Rectal smooth muscle tissue (tissue), 1 donor: ENCODE data around the gene CCT3.

Source experiments
- H3K27ac ChIP-seq: one replicate; pipeline ENCODE4 v1.7.0; 2013; ENCODE audit warnings: low read depth, low read length, inconsistent platforms
- H3K27me3 ChIP-seq: one replicate; pipeline ENCODE4 v1.7.0; 2013; ENCODE audit warnings: low read length; ENCODE audit not compliant: control insufficient read depth, insufficient read depth
- H3K36me3 ChIP-seq: one replicate; pipeline ENCODE4 v1.7.0; 2013; ENCODE audit warnings: low read length; ENCODE audit not compliant: control insufficient read depth, insufficient read depth
- H3K4me1 ChIP-seq: one replicate; pipeline ENCODE4 v1.7.0; 2013; ENCODE audit warnings: low read length; ENCODE audit not compliant: control insufficient read depth, insufficient read depth
- H3K4me3 ChIP-seq: one replicate; pipeline ENCODE4 v1.7.0; 2013; ENCODE audit warnings: low read length
- H3K9ac ChIP-seq: one replicate; pipeline ENCODE4 v1.7.0; 2013; ENCODE audit warnings: low read length

CCT3 gene

DNA sequence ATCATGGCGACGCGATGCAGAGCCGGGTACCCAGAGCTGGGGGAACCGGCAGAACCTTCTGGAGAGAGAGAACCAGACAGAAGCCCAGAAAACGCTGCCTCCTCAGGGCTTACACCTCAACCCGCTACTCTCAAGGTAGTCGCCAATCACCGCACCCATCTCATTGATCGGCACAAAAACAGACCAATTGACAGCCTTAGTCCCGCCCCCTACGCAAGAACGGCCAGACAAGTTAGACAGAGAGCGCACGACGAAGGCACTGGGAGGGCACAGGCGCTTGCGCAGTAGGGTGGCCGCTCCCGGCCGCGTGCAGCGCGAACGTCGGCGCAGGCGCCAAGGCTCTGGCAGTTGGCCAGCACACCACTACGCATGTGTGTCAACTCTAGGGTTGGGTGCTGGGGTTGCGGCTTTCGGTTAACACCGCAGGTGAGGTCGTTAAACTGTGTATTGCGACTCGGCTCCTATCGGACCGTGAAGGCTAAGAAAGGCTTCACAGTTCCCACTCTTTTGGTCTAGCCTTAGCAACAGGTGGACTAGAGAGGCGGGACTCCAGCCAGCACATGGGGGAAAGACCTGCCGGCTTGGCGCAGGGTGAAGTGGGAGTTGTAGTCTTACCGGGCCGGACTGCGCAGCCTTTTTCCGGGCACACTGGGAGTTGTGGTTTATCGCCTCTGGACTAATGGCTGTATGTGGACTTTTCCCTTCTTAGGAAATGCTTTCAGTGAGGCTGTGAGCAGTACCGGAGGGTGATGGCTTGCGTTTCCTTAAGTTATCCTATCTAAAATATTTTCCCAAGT, at the start of gene CCT3, which contains the start of gene TSACC:
Gene CCT3 (minus strand): TSS at position 113 of the 797 bp plus-strand sequence. CDS start 108 bp downstream, at position 5.
Gene TSACC (plus strand): TSS at position 347 of the 797 bp plus-strand sequence. CDS start 1,232 bp downstream, outside the sequence.
- no peaks in the 10 kb centered on the region for H3K27me3 ChIP-seq

DNA sequence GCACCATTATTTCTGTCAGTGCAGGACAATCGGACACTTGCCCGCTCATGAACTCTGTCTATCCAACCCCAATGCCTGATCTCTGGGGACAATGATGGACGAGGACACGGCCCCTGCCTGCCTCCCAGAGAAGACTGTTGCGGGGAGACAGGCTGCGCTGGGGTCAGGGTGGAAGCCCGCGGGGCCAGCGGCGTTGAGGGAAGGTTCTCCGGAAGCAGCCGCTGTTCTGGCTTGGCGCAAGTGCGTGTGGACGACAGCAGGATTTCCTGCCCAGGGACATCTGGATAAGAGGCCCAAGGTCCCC, 49.7 kb upstream of the CCT3 start:
- Histone ChIP-seq H3K4me1 (no peaks in the 10 kb centered on the region), H3K9ac (no peak overlapping the region), H3K27me3 (peaks cover 16% of the 10 kb centered on the region)

More for the DNA sequence above, at the start of gene CCT3, which contains the start of gene TSACC:
- Histone ChIP-seq H3K4me3 (peak within 1 kb of the TSS; percentile 100), H3K27ac (peak within 1 kb of the TSS; percentile 74), H3K4me1 (peaks cover 8% of the 10 kb centered on the region), H3K36me3 (peaks cover 7% of the 10 kb centered on the region), H3K9ac (peak within 1 kb of the TSS; percentile 82)

DNA sequence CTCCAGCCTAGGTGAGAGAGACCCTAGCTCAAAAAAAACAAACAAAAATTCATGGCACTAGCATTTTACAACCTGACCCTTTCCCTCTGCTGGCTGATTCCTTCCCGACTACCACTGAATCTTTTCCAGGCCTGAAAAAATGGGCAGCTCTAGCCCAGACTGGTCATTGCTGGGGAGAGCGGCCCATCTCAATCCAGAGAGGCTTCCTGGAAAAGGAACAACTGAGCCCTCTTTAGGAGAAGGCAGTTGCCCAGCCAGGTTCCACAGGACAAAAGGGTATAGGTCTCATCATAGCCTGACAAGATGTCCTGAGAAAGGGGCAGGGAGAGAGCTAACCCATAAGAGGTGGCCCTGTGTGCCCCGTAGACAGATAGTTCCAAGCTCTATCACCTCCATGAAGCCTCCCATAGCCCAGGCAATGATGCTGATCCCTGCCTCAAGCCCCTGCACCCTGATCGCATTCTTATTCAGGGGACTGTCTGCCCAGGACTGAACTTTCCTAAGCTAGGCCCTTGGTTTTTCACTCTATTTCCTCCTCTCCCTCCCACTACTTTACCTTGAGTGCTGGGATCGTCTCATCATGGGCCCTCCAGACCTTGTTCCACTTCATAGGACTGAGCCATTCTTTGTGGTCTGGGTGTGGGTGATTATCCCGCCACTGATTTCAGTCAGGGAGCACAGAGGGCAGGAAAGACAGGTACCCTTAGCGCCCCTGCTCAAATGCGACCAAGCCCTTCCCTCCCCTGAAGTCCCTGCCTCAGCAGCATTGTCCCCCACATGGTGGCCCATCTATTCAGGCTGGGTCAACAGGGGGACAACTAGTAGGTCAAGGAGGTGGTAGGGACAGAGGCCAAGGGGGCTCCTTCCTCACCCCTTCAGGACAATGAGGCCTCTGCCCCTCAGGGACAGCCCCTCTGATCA, 49.1 kb upstream of the CCT3 start:
- peaks cover 16% of the 10 kb centered on the region for H3K27me3 ChIP-seq
- H3K36me3 ChIP-seq: no peaks in the 10 kb centered on the region
- H3K27ac ChIP-seq: no peak overlapping the region
- H3K4me3 ChIP-seq: no peak overlapping the region
- H3K9ac ChIP-seq: no peak overlapping the region
- H3K4me1 ChIP-seq: no peaks in the 10 kb centered on the region

More for the DNA sequence above, 49.7 kb upstream of the CCT3 start:
- H3K27ac ChIP-seq: no peak overlapping the region
- no peak overlapping the region for H3K4me3 ChIP-seq
- no peaks in the 10 kb centered on the region for H3K36me3 ChIP-seq

DNA sequence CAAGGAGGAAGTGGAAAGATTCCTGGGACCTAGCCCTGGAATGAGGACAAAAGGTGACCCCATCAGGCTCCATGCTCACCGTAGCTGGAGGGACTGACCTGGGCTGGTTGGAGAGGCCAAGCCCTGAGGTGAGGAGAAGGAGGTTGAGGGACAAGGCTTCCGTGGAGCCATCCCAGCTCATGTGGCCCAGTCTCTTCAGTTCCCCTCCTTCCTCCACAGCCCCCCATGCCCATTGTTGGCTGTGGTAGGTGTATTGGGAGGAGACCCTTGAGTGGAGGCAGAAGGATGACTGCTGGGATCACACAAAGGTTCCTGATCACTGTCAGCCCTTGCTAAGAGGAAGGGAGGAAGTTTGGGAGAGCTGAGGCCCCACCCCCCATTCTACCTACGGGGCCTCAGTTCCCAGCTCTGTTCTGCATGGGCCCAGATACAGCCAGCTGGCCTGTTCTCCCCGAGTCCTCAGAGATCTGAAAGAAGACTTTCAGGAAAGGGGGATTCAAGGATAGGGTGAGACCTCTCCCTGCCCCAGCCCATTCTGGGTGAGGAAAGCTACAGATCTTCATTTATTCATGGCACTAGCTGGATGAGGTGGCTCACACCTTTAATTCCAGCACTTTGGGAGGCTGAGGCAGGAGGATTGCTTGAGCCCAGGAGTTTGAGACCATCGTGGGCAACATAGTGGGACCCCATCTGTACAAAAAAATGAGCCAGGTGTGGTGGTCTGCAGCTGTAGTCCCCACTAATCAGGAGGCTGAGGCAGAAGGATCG, 48.2 kb upstream of the CCT3 start:
- Histone ChIP-seq H3K36me3 (no peaks in the 10 kb centered on the region), H3K27ac (no peak overlapping the region), H3K4me3 (no peak overlapping the region), H3K9ac (no peak overlapping the region), H3K27me3 (peaks cover 14% of the 10 kb centered on the region), H3K4me1 (no peaks in the 10 kb centered on the region)

DNA sequence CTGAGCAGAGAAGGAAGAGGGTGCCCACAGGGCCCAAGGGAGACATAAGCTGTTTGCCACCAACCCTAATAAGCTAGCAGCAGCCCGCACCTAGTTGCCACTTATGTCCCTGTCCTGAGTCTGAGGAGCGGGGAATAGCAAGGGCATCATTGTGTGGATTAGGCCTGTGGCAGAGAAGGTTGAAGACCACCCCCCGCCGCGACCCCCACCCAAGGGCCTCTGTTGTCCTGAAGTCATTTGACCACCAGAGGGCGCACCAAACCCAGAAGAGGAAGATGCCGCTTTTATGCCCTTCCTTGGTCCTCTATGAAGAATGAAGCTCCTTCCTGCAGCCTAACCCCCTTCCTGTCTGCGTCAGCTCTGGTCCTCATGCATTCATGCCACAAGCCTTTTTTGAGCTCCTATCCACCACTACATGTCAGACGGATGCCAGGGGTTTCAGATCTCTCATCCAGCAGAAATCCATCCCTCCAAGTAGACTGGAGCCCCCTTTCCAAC, 47.5 kb upstream of the CCT3 start:
- Histone ChIP-seq H3K9ac (no peak overlapping the region), H3K4me1 (no peaks in the 10 kb centered on the region), H3K27ac (no peak overlapping the region), H3K4me3 (no peak overlapping the region), H3K27me3 (peaks cover 8% of the 10 kb centered on the region), H3K36me3 (no peaks in the 10 kb centered on the region)

DNA sequence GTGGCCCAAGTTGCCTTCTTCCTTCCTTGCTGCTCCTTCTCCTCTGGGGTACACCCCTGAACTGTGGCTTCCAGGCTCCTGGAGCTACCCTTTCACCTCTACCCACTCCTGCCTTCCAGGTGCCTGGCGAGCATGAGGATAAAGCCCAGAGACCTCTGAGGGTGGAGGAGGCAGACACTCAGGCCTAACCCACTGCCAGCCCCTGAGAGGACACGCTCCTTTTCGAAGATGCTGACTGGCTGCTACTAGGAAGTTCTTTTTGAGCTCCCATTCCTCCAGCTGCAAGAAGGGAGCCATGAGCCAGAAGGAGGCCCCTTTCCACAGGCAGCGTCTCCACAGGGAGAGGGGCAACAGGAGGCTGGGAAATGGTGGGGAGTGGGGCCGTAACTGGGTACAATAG, 46.6 kb upstream of the CCT3 start:
- Histone ChIP-seq H3K4me3 (no peak overlapping the region), H3K36me3 (no peaks in the 10 kb centered on the region), H3K9ac (no peak overlapping the region), H3K27ac (no peak overlapping the region), H3K27me3 (peaks cover 8% of the 10 kb centered on the region), H3K4me1 (no peaks in the 10 kb centered on the region)

DNA sequence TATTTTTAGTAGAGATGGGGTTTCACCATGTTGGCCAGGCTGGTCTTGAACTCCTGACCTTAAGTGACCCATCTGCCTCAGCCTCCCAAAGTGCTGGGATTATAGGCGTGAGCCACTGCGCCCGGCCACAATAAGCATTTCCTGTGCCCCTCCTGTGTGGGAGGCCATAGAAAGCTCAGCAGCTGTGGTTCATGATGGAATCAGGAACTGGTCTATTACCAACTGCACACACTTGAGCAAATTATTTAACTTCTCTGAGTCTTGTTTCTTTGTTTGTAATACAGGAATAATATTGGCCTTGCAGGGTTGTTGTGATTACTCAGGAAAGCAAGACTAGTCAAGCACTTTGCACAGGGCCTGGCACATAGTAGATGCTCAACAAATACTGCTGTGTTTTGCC, 45.9 kb upstream of the CCT3 start:
- Histone ChIP-seq H3K4me1 (no peaks in the 10 kb centered on the region), H3K27me3 (peaks cover 8% of the 10 kb centered on the region), H3K4me3 (no peak overlapping the region), H3K27ac (no peak overlapping the region), H3K36me3 (no peaks in the 10 kb centered on the region), H3K9ac (no peak overlapping the region)

DNA sequence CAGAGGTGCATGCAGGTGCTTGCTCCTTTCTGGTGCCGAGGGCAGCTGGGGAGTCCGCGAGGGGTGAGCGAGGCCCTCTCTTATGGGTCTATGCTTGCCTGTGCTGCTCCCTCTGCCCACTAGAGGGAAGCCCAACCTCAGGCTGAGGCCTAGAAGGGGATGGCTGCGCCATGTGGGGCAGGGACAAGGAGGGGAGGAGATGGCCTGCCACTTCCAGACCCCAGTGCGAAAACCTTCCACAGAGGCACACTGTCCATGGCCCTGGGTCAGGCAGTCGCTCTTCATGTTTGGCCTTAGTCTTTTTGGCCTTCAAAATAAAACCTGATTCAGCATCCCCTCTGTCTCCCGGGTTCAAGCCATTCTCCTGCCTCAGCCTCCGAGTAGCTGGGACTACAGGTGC, 44.9 kb upstream of the CCT3 start:
- Histone ChIP-seq H3K9ac (no peak overlapping the region), H3K27ac (no peak overlapping the region), H3K36me3 (no peaks in the 10 kb centered on the region), H3K4me1 (no peaks in the 10 kb centered on the region), H3K4me3 (no peak overlapping the region), H3K27me3 (peaks cover 4% of the 10 kb centered on the region)

DNA sequence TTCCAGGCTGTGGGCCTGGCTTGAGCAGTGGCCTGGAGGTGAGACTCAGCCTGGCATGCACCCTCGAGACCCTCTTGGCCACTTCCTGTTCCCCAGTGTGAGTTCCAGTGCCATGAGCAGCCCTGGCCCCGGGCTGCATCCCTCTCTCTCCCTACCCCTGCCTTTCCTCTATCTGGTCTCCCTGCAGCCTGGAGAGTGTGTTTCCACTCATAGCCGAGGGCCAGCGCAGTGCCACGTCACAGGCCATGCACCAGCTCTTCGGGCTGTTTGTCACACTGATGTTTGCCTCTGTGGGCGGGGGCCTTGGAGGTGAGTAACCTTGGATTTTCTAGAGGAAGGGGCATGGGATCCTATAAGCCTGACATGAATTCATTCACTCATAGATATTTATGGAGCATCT, 44.5 kb upstream of the CCT3 start:
- no peaks in the 10 kb centered on the region for H3K36me3 ChIP-seq
- no peak overlapping the region for H3K27ac ChIP-seq
- H3K9ac ChIP-seq: no peak overlapping the region
- H3K4me3 ChIP-seq: no peak overlapping the region
- no peaks in the 10 kb centered on the region for H3K27me3 ChIP-seq
- no peaks in the 10 kb centered on the region for H3K4me1 ChIP-seq

DNA sequence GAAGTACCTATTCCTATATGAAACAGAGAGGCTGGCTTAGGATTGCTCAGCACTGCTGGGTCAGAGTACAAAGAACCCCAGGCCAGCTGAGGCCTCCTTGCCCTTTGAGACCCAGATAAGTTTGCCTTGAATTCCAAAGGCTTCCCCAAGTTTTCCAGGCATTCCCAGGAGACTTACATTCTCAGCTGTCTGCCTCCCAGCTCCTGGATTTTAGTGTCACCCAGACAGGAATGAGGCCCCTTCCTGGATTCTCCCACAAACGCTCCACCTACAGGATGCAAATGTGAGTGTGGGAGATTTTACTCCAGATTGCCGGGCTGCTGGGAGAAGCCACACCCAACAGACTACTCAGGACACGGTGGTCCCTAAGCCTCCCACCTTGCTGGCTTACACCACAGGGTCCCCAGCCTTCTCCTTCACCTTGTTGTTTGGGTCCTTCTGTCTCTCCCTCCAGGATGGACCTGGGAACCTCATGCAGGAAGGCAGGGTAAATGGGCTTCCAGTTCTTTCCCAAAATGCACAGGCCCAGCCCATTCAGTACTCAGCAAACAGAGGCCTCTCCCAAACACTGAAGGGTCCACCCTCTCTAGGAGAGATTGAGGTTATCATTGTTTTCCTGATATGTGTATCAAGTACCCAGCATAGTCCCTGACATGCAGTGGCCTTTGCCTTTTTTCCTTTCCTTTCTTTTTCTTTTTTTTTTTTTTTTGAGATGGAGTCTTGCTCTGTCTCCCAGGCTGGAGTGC, 41.5 kb upstream of the CCT3 start:
- no peak overlapping the region for H3K4me3 ChIP-seq
- no peak overlapping the region for H3K9ac ChIP-seq

DNA sequence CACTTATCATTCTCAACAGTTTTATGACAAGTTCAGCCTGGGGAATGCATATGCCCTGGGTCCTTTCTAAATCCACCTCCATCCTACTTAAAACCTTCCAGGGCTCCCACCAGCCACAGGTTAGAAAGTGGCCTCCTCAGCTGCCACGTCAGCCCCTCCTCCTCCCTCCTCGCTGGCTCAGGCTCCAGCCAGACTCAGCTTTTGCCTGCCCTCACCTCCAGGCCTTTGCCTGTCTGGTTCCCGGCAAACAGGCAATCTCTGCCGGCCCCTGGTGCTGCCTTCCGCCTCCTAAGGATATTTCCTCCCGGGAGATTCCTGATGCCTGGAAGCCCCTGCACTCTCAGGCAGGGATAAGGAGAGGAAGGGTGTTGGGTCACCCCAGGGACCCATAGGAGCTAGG, 40.5 kb upstream of the CCT3 start:
- no peak overlapping the region for H3K4me3 ChIP-seq
- H3K36me3 ChIP-seq: no peaks in the 10 kb centered on the region
- H3K27me3 ChIP-seq: no peaks in the 10 kb centered on the region
- no peaks in the 10 kb centered on the region for H3K4me1 ChIP-seq
- no peak overlapping the region for H3K27ac ChIP-seq
- H3K9ac ChIP-seq: no peak overlapping the region

More for the DNA sequence above, 41.5 kb upstream of the CCT3 start:
- no peaks in the 10 kb centered on the region for H3K27me3 ChIP-seq
- H3K27ac ChIP-seq: no peak overlapping the region
- no peaks in the 10 kb centered on the region for H3K36me3 ChIP-seq
- H3K4me1 ChIP-seq: no peaks in the 10 kb centered on the region
